Measurements from ENCODE around the gene UNC13A.
"Not testable (repeated sequence)": the region's sequence is repeated elsewhere in the genome, so short reads cannot be mapped to it uniquely, and the experiment has no call there.

UNC13A gene

DNA sequence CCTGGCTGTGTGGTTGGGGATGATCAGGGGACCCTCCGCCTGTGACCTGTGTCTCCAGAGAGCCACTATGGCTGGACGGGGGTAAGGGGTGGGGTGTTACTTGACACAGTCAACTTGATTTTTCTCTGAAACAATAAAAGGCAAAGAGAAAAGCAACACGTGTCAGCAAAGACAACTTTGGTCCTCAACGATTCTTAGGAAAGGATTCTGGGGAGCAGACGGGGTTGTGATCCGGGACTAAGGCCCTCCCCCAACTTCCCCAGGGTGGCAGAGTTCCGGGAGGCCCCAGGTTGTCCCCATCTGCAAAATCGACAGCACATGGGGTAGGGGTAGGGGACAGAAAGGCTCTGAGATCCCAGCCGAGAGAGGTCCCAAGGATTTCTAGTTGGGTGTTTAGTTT is 86.5 kb downstream of the UNC13A start:
- no peak for DNase-seq

GRCh38 chr19:17599780-17600179 is 88.4 kb downstream of the UNC13A start:
- DNase-seq, result no peak

- DNase-seq, result no peak
Measured at GRCh38 chr19:17598953-17599352, 89.2 kb downstream of the UNC13A start.

DNA sequence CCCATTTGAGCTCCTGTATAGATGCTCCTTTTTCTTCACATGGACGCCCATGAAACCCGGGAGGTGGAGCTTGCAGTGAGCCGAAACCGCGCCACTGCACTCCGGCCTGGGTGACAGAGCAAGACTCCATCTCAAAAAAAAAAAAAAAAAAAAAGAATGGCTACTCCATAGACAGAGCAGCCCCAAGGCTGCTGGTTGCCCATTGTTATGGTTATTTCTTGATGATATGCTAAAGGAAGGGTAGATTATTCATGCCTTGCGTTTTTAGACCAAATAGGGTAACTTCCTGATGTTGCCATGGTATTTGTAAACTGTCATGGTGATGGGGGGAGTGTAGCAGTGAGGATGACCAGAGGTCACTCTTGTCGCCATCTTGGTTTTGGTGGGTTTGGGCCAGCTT is 90.1 kb downstream of the UNC13A start:
- not testable (repeated sequence) for DNase-seq

GRCh38 chr19:17594296-17594695 is 93.9 kb downstream of the UNC13A start:
- DNase-seq, result not testable (repeated sequence)

DNA sequence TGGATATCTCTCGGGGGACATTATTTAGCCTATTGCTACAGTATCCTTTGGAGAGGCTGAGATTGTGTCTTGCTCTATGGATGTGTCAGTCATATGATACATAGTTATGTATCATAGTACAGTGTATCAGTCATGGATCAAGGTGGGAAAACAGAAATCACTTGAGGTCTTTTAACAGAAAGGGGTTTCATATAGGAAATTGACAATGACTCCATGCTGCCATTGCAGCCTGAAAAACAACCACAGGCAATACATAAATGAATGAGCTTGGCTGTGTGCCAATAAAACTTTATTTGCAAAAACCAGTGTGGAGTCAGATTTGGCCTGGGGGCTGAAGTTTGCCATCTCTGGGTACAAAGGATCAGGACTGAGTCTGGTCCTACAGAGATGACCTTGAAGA is 97.3 kb downstream of the UNC13A start:
- no peak for DNase-seq

- not testable (repeated sequence) for DNase-seq
Measured at GRCh38 chr19:17585395-17585794, 102.8 kb downstream of the UNC13A start.

DNA sequence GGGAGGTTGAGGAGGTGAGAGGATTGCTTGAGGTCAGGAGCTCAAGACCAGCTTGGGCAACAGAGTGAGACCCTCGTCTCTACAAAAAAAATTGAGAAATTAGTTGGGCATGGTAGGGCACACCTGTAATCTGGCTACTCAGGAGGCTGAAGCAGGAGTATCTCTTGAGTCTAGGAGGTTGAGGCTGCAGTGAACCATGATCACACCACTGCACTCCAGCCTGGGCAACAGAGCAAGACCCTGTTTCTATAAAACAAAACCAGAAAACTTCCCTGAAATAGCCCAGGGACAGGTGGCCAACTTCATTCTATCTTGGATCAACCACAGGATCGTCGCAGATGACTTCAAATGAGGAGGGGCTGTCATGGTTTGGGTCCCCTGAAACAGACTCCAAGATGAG is 104.0 kb downstream of the UNC13A start:
- DNase-seq, result no peak

GRCh38 chr19:17582613-17583012 is 105.5 kb downstream of the UNC13A start:
- no peak for DNase-seq

GRCh38 chr19:17581211-17581874 is 106.8 kb downstream of the UNC13A start:
- DNase-seq, result no peak

- DNase-seq, result no peak
Measured at GRCh38 chr19:17580470-17581144, 107.5 kb downstream of the UNC13A start.

DNA sequence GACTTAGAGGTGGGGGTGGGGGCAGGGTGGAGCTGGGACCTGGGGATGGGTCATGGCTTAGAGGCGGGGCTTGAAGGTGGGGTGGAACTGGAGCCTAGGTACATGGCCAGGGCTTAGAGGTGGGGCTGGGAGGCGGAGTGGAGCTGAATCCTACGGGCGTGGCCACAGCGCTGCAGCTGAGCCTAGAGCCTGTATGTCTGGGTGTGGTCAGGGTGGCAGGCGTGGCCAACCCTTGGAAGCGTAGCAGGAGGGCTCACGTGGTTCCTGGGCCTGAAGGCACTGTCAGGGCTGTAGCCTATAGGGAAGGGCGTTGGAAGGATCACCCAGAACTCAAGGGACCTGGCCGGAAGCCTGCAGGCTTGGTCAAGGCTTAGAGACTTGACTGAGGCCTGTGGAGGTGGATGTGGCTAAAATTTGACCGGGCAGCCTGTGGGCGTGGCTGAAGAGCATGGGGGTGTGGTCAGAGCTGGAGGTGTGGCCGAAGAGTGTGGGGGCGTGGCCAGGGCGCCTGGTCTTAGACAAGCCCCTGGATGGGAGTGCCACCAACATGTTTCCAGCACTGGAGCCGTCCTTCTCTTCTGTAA is 108.4 kb downstream of the UNC13A start:
- DNase-seq, result peak; percentile 73

GRCh38 chr19:17577457-17578097 is 110.6 kb downstream of the UNC13A start:
- DNase-seq, result no peak

DNA sequence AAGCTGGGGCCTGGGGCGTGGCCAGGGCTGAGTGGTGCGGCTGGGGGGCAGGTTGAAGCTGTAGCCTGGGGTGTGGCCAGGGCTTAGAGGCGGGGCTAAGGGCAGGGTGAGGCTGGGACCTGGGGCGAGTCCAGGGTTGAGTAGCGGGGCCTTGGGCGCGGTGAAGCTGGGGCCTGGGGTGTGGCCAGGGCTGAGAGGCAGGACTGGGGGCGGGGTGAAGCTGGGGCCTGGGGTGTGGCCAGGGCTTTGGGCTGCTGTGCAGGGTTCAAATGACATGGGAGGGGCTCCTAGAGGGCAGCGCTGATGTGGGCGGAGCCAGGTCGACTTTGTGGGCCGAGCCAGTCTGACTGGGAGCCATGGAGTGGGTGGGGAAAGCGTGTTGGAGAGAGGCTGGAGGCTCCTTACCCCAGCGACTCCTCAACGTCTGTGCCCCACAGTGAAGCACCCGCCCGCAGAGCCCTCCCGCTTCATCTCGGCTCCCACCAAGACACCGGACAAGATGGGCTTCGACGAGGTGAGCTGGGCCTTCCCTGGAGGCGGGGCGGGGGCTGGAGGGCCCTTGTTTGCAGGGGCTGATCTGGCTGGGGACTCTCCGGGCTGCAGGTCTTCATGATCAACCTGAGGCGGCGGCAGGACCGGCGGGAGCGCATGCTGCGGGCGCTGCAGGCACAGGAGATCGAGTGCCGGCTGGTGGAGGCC is 111.2 kb downstream of the UNC13A start:
- DNase-seq, result peak; percentile 74

DNA sequence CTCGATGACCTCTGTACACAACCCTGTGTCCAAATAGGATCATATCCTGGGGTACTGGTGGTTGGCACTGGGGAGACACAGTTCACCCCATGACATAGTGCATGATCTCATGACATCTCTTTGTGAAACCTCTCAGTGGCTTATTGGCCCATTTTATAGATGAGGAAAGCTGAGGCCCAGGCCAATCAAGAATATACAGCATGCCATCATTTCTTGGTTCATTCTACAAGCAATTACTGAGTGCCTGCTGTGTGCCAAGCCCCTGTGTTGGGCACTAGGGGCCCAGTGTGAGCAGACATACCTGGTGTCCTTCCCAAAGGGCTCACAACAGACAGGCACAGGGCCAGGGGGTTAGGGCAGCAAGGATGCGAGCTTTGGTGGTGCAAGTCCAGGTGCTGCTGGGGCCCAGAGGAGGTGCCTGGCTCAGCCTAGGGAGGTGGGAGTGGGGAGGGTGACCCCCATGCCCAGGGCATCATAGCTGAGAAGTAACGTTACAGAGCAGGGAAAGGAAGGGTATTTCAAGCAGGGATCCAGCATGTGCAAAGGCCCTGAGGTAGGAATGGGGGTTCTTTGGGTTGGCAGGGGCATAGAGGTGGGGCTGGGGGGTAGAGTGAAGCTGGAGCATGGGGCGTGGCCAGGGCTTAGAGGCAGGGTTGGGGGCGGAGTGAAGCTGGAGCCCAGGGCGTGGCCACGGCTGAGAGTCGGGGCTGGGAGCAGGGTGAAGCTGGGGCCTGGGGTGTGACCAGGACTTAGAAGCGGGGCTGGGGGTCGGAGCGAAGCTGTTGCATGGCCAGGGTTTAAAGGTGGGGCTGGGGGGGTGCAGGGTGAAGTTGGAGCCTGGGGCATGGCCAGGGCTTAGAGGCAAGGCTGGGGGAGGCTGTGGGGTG is 112.0 kb downstream of the UNC13A start:
- no peak for DNase-seq

DNA sequence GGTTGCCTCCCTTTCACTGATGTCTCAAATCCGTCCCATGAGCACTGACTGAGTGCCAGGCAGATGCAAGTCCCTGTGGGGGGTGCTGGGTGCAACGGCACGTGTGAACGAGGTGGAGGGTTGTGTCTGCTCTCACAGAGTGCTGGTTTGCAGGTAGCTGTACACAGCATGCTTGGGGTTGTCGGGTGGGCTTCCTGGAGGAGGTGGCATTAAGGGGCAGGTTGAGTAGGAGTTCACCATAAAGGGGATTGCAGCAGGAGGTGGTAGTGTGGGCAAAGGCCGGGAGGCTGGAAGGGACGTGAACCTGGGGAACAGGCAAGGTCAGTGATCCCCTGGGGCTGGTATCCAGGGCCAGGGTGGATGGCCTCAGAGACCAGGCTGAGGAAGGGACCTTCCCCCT is 115.5 kb downstream of the UNC13A start:
- no peak for DNase-seq

GRCh38 chr19:17570791-17571190 is 117.4 kb downstream of the UNC13A start:
- DNase-seq, result no peak

- DNase-seq, result not testable (repeated sequence)
Measured at GRCh38 chr19:17570291-17570690, 117.9 kb downstream of the UNC13A start.

GRCh38 chr19:17567940-17568339 is 120.2 kb downstream of the UNC13A start:
- no peak for DNase-seq

- no peak for DNase-seq
Measured at GRCh38 chr19:17565611-17566010, 122.5 kb downstream of the UNC13A start.

DNA sequence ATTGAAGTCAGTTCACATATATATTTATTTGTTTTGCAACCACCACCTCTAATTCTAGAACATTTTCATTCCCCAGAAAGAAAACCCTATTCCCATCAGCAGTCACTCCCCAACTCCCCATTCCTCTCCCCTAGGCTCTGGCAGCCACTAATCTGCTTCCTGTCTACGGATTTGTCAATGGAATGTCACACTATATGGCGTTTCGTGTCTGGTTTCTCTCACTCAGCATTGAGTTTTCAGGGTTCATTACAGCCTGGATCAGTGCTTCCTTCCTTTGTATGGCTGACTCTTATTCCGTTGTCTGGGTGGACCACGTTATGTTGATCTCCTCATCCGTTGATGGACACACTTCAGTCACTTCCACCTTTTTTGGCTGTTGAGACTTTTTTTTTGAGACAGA is 123.4 kb downstream of the UNC13A start:
- no peak for DNase-seq

DNA sequence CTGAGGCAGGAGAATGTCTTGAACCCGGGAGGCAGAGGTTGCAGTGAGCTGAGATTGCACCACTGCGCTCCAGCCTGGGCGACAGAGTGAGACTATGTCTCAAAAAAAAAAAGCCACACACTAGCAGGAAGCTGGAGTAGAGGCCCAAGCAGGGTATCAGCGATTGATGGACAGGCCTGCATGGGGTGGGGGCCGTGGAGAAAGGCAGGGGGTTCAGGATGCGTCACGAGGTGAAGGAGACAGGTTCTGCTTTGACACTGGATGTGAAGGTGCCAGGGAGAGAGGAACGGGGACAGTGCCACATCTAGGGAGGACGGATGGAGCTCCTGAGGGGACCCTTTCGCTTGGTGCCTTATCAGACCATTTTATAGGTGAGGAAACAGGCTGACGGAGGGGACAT is 125.6 kb downstream of the UNC13A start:
- DNase-seq, result no peak
